ENCODE results near the gene RAI1. TPM values are rescaled to one million over a fixed set of nuclear protein-coding genes. Genes with fewer than 3 reads are reported as not detected.

RAI1 gene
- total RNA-seq, 4 donors from 2014 or later, result 17.0 to 36.3 (median 22.3) TPM

DNA sequence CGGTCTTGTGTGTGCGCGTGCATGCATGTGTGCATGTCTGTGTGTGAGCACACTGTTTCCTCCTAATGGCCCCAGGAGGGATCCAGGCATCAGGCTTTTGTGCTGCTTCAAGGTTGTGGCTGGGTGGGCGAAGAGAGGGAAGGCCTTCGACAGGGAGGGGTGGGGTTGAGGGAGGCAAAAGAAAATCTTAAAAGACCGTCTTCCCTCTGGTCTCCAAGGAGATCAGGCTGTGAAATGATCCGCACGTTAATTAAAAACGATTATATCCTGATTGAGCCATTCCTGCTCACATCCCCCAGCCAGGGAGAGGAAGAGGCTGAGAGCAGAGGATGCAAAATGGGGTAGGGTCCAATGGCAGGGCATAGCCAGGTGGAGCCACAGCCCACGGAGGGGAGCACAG lies 46.9 kb downstream of the RAI1 start:
- H3K9me3 ChIP-seq, result no peaks in the 10 kb centered on the region
- no peaks in the 10 kb centered on the region for H3K36me3 ChIP-seq
- TF ChIP-seq, protein P1, sequence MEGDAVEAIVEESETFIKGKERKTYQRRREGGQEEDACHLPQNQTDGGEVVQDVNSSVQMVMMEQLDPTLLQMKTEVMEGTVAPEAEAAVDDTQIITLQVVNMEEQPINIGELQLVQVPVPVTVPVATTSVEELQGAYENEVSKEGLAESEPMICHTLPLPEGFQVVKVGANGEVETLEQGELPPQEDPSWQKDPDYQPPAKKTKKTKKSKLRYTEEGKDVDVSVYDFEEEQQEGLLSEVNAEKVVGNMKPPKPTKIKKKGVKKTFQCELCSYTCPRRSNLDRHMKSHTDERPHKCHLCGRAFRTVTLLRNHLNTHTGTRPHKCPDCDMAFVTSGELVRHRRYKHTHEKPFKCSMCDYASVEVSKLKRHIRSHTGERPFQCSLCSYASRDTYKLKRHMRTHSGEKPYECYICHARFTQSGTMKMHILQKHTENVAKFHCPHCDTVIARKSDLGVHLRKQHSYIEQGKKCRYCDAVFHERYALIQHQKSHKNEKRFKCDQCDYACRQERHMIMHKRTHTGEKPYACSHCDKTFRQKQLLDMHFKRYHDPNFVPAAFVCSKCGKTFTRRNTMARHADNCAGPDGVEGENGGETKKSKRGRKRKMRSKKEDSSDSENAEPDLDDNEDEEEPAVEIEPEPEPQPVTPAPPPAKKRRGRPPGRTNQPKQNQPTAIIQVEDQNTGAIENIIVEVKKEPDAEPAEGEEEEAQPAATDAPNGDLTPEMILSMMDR (IDR thresholded peaks at IDR 0.05), result no peak
- TF ChIP-seq POLR2A (IDR thresholded peaks at IDR 0.05), result no peak
- peak overlapping the region; percentile 23 to 78 (median 68) for H3K27ac ChIP-seq
- peaks cover 0 to 2% (median 0%) of the 10 kb centered on the region in 4 donors for H3K27me3 ChIP-seq
- H3K4me3 ChIP-seq, result no peak overlapping the region
- DNase-seq, result no peak
- H3K4me1 ChIP-seq, result peaks cover 59 to 100% (median 69%) of the 10 kb centered on the region in 3 donors
- 59 to 64% methylated on average over 7 of the region's 10 CpGs for WGBS, 2 donors
- intact Hi-C loops (cut with DNase I), result no loop called here

DNA sequence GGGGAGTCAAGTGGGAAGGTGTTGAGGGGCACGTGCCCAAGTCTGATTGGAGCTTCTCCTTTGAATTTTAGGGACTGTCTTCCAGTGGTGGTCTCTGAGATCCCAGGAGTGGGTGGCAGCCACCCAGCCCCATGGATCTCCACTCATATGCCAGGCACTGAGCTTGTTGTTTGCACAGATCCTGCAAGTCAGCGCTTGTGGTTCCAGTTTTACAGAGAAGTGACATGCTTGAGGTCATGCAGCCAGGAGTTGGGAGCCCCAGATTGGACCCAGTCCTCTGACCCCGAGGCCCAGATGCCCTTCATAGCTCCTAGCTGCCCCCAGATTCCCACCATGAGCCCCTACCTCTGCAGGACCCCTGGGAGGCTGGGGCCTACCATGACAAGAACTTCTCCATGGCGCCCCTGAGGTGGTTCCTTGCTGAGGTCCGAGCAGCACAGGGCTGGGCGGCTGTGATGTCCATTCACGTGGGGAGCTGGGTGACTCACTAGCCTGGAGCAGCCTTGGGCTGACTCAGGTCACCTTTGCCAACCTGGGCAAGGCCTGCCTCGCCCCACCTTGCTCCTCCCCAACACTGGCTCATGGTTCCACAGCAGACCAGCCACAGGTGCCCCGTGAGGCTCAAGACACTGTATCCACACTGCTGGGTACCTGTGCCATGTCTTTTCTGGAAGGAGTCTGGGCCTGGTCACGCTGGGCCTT lies 47.4 kb downstream of the RAI1 start:
- DNase-seq, result no peak
- WGBS, 2 donors, result 54 to 80% methylated on average over 1 to 3 of the region's 10 CpGs
- Histone ChIP-seq H3K4me1 (peaks cover 54 to 100% (median 70%) of the 10 kb centered on the region in 3 donors), H3K27ac (peak overlapping the region; percentile 60 to 78 (median 72)), H3K27me3 (no peaks in the 10 kb centered on the region), H3K9me3 (no peaks in the 10 kb centered on the region), H3K4me3 (no peak overlapping the region), H3K36me3 (no peaks in the 10 kb centered on the region)
- intact Hi-C loops (cut with DNase I), result no loop called here
- TF ChIP-seq POLR2A (IDR thresholded peaks at IDR 0.05), result no peak
- TF ChIP-seq, protein P1 (IDR thresholded peaks at IDR 0.05), result no peak

DNA sequence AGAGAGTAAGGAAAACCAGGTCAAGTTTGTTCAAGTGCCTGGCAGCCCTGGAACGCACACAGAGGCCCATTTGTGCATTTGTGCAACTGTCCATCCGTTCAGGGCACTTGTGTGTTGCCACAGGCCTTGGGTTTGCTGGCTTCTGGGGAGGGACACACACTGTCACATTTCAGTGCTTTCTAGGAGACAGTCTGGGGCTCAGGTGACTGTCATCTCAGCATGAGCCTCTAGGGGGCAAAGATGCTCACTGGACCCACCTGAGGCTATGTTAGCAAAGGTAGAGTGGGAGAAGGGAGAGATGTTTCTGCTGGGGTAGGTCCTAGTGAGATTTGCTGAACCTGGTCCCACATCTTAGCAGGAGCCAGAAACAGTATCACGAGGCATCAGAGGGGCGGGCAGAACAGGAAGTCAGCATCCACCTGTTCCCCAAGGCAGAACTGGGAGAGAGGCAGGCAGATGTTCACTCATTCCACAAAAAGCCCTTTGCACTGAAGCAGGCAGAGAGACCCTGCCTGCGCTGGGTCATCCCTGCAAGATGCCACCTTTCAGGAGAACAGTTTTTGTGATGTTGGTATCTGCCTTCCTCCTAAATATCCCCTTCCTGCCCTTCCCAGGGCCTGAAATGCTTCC lies 48.5 kb downstream of the RAI1 start:
- Histone ChIP-seq H3K9me3 (no peaks in the 10 kb centered on the region), H3K4me3 (no peak overlapping the region), H3K4me1 (peaks cover 45 to 90% (median 67%) of the 10 kb centered on the region in 3 donors), H3K27ac (peak overlapping the region; percentile 67 to 78 (median 76)), H3K36me3 (no peaks in the 10 kb centered on the region), H3K27me3 (no peaks in the 10 kb centered on the region)
- no peak for DNase-seq
- intact Hi-C loops (cut with DNase I), result no loop called here
- WGBS, 2 donors, result 60% methylated on average over 1 to 5 of the region's 5 CpGs
- TF ChIP-seq, protein P1 (IDR thresholded peaks at IDR 0.05), result peak; percentile 26 to 75 (median 65)
- TF ChIP-seq POLR2A (IDR thresholded peaks at IDR 0.05), result no peak

DNA sequence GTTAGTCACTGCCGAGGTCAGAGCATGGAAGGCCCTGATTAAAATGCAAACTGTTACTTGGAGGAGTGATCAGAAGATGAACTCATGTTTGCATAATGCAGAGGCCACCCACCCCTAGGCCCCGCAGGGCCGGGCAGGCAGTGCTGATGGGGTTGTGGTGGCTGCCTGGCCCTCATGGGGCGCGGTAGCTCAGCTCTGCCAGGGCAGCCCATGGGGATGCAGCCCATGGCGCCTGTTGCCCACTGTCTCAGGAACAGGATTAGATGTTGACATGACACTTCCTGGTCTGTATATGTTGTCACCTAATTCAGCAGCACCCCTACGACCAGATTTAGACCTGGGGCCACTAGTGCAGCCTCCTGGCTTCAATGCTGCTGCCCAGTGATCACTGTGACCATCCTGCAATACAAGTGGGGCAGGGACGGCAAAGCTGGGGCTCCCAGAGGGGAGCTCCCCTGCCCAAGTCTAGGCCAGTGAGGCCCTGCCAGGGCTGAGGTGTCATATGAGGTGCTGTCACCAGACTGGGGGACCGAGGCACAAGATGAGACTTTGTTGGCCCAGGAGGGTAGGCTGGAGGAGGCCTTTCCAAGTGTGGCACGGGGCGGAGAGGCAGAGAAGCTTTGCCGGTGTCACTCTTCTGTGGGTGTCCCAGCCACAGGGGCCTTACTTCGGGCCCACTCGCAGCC lies 49.1 kb downstream of the RAI1 start:
- WGBS, 2 donors, result 33 to 50% methylated on average over 1 of the region's 14 CpGs
- DNase-seq, result no peak
- peak overlapping the region in 3 of 4 donors; percentile 74 to 83 (median 77) for H3K27ac ChIP-seq
- no peaks in the 10 kb centered on the region for H3K36me3 ChIP-seq
- TF ChIP-seq POLR2A (IDR thresholded peaks at IDR 0.05), result no peak
- TF ChIP-seq, protein P1 (IDR thresholded peaks at IDR 0.05), result no peak
- intact Hi-C loops (cut with DNase I), result no loop called here
- peaks cover 42 to 84% (median 60%) of the 10 kb centered on the region in 3 donors for H3K4me1 ChIP-seq
- no peaks in the 10 kb centered on the region for H3K9me3 ChIP-seq
- no peak overlapping the region for H3K4me3 ChIP-seq
- no peaks in the 10 kb centered on the region for H3K27me3 ChIP-seq

DNA sequence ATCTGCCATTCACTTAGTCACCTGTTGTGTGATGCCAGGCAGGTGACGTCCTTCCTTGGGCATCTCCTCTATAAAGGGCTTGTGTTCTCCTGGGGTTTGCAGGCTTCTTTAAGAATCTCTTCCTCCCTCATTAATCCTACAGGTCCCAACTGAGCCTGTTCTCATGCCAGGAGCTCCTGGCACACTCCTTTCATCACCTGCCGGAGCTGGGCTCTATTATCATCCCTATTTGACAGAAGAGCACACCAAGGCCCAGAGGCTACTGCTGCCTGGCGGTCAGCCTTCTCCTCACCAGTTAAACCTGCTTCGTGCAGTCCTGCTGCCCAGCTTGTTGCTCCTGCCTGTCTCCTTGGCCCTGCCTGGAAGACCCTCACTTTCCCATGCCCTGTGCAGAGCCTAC lies 51.2 kb downstream of the RAI1 start:
- H3K4me1 ChIP-seq, result peaks cover 46 to 78% (median 57%) of the 10 kb centered on the region in 3 donors
- H3K27ac ChIP-seq, result peak overlapping the region; percentile 18 to 84 (median 78)
- WGBS, 2 donors, result 55 to 57% methylated on average over 4 of the region's 4 CpGs

More for the DNA sequence above, 51.2 kb downstream of the RAI1 start:
- H3K27me3 ChIP-seq, result no peaks in the 10 kb centered on the region
- no peak for TF ChIP-seq POLR2A (IDR thresholded peaks at IDR 0.05)
- TF ChIP-seq, protein P1 (IDR thresholded peaks at IDR 0.05), result peak in 1 of 6 experiments; percentile 6
- H3K36me3 ChIP-seq, result no peaks in the 10 kb centered on the region
- no peaks in the 10 kb centered on the region for H3K9me3 ChIP-seq
- intact Hi-C loops (cut with DNase I), result no loop called here
- H3K4me3 ChIP-seq, result no peak overlapping the region
- no peak for DNase-seq

All from esophagus squamous epithelium (tissue), 5 donors.